Natural killer cell (primary cell): Measurements from ENCODE around the gene TFCP2L1. TPM values are rescaled to one million over a fixed set of nuclear protein-coding genes. Genes with fewer than 3 reads are reported as not detected.
"Not testable (repeated sequence)": the region's sequence is repeated elsewhere in the genome, so short reads cannot be mapped to it uniquely, and the experiment has no call there.

ENCODE experiments used
- ATAC-seq, 3 donors: fragments of 150-1000 bp in 2 of 3; fragments of 200-7000 bp in 1 of 3; cut with Tn5 transposase; 1 replicate in 1 of 3; 2 replicates in 2 of 3; pipeline ENCODE4 v1.10.0; 2021; ENCODE audit warnings: mild to moderate bottlenecking in 2 of 3, moderate library complexity in 2 of 3
- DNase-seq, 2 donors: peaks; one replicate each; pipeline versions ENCODE4 v3.0.0 to v3.0.0-alpha.2; 2013 to 2021; ENCODE audit warnings: mixed read lengths in 1 of 2
- H3K27ac ChIP-seq: one replicate; pipeline ENCODE4 v1.5.1; 2013; ENCODE audit warnings: mild to moderate bottlenecking, low read length
- H3K27me3 ChIP-seq: one replicate; pipeline ENCODE4 v1.6.1; 2013; ENCODE audit warnings: low read length; ENCODE audit not compliant: control insufficient read depth, insufficient read depth
- H3K36me3 ChIP-seq: one replicate; pipeline ENCODE4 v1.6.1; 2013; ENCODE audit warnings: low read length; ENCODE audit not compliant: control insufficient read depth, insufficient read depth
- H3K4me1 ChIP-seq: one replicate; pipeline ENCODE4 v1.6.1; 2013; ENCODE audit warnings: low read length; ENCODE audit not compliant: control insufficient read depth, insufficient read depth
- H3K4me3 ChIP-seq: one replicate; pipeline ENCODE4 v1.5.1; 2013; ENCODE audit warnings: low read length
- H3K9me3 ChIP-seq: one replicate; pipeline ENCODE4 v1.6.1; 2013; ENCODE audit warnings: low read length; ENCODE audit not compliant: control insufficient read depth, insufficient read depth
- H3K27ac Mint-ChIP-seq, 2 donors: one replicate each; pipeline ENCODE4 v1.8.0; 2022; ENCODE audit warnings: mild to moderate bottlenecking in 2 of 2, mixed read lengths in 2 of 2, moderate library complexity in 1 of 2
- H3K27me3 Mint-ChIP-seq, 2 donors: one replicate each; pipeline ENCODE4 v1.8.0; 2022; ENCODE audit warnings: low read depth in 2 of 2, mixed read lengths in 2 of 2
- H3K36me3 Mint-ChIP-seq: one replicate; pipeline ENCODE4 v1.8.0; 2022; ENCODE audit warnings: mixed read lengths
- H3K4me1 Mint-ChIP-seq, 2 donors: one replicate each; pipeline ENCODE4 v1.8.0; 2022; ENCODE audit warnings: mixed read lengths in 2 of 2
- H3K4me3 Mint-ChIP-seq: one replicate; pipeline ENCODE4 v1.8.0; 2022; ENCODE audit warnings: mild to moderate bottlenecking, moderate library complexity, mixed read lengths
- H3K9me3 Mint-ChIP-seq, 2 donors: one replicate each; pipeline ENCODE4 v1.8.0; 2022; ENCODE audit warnings: mixed read lengths in 2 of 2
- WGBS: methylation state at CpG from one replicate; pipeline ENCODE4 v1.1.7; 2013; ENCODE audit warnings: missing lambda C conversion rate; ENCODE audit not compliant: insufficient coverage; 5-methylcytosine and 5-hydroxymethylcytosine counted together
- intact Hi-C: fragments of 100-400 bp; cut with micrococcal nuclease; formaldehyde crosslinking; loops from one replicate; pipeline ENCODE4 v1.14.2; 2022
- total RNA-seq, 4 donors: library from RNA; stranded (reverse); fragments of 120-200 nt in 1 of 4; gene quantifications; one replicate each; pipeline versions ENCODE4 v1.2.3 to v1.2.4, GENCODE V29; 2013 to 2022
- TF ChIP-seq, protein P1 (sequence below): fragments of 200-600 bp; IDR thresholded peaks from one replicate; pipeline ENCODE4 v1.8.0; 2022; ENCODE audit warnings: antibody characterized with exemption

TFCP2L1 gene
- total RNA-seq, 3 donors from 2014 or later (not counting 1 experiment from before 2014, with no cell fraction given), result 0.72 to 1.8 (median 0.85) TPM

DNA sequence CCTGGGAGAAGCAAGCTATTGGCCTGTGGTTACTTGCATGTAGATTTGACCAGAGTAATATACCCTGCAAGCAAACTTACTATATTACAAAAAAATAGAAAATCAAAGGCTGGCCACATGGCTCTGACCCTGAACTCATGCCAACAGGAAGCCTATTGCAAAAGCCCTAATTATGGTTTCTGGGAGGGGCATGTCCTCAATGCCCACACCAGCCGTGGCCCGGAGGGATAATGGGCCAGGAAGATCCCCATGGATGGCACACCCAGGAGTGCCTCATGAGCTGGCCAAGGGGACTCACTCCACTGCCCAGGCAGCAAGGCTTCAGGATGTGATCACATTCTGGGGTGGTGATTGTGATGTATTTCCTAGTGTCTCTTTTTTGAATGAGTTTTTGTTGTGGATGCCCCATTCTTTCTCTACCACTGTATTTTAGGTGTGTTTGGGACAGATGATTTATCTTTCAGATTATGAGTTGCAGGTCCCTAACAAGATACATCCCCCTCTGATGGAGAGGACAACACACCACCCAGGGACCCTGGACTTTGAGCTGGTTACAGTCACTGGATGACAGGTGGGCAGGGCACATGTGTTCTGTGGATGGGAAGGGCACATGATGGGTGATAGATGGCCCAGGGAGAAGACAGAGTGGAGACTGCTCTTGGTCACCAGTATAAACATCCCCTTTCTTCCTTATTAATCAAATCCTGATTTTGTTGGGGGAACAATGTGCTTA is 18.7 kb upstream of the TFCP2L1 start:
- no peaks in the 10 kb centered on the region for H3K9me3 Mint-ChIP-seq
- ATAC-seq, result no peak
- no peak overlapping the region for H3K4me3 Mint-ChIP-seq
- no peak overlapping the region for H3K27ac Mint-ChIP-seq
- H3K4me1 Mint-ChIP-seq, result peaks cover 2 to 4% of the 10 kb centered on the region in 2 donors
- Histone ChIP-seq H3K4me1 (no peaks in the 10 kb centered on the region), H3K27me3 (no peaks in the 10 kb centered on the region), H3K36me3 (no peaks in the 10 kb centered on the region), H3K27ac (no peak overlapping the region), H3K4me3 (no peak overlapping the region), H3K9me3 (no peaks in the 10 kb centered on the region)
- H3K36me3 Mint-ChIP-seq, result no peaks in the 10 kb centered on the region
- intact Hi-C loops, result no loop called here
- H3K27me3 Mint-ChIP-seq, result peaks cover 3 to 23% of the 10 kb centered on the region in 2 donors
- TF ChIP-seq, protein P1, sequence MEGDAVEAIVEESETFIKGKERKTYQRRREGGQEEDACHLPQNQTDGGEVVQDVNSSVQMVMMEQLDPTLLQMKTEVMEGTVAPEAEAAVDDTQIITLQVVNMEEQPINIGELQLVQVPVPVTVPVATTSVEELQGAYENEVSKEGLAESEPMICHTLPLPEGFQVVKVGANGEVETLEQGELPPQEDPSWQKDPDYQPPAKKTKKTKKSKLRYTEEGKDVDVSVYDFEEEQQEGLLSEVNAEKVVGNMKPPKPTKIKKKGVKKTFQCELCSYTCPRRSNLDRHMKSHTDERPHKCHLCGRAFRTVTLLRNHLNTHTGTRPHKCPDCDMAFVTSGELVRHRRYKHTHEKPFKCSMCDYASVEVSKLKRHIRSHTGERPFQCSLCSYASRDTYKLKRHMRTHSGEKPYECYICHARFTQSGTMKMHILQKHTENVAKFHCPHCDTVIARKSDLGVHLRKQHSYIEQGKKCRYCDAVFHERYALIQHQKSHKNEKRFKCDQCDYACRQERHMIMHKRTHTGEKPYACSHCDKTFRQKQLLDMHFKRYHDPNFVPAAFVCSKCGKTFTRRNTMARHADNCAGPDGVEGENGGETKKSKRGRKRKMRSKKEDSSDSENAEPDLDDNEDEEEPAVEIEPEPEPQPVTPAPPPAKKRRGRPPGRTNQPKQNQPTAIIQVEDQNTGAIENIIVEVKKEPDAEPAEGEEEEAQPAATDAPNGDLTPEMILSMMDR, result no peak
- no peak for DNase-seq
- 60% methylated on average over 2 of the region's 2 CpGs for WGBS

DNA sequence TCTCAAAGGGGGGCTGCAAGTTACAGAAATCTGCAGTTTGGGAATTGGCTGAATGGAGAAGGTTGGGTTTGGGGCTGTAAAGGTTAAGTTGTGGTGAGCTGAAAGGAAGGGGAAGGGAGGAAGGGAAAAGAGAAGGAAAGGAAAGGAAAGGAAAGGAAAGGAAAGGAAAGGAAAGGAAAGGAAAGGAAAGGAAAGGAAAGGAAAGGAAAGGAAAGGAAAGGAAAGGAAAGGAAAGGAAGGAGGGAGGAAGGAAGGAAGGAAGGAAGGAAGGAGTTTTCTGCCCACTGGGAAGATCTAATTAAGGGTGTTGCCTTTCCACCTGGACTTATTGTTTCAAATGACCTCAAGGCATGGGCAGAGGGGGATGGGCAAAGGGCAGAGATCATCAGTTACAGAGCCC is 16.2 kb upstream of the TFCP2L1 start:
- H3K4me1 Mint-ChIP-seq, H3K27me3 ChIP-seq, DNase-seq, H3K4me3 ChIP-seq, H3K9me3 ChIP-seq, intact Hi-C loops, ATAC-seq, H3K27ac Mint-ChIP-seq, H3K36me3 ChIP-seq, H3K36me3 Mint-ChIP-seq, H3K4me3 Mint-ChIP-seq, H3K9me3 Mint-ChIP-seq, H3K27ac ChIP-seq, H3K4me1 ChIP-seq: not testable (repeated sequence)
- H3K27me3 Mint-ChIP-seq, result peaks cover 3 to 16% of the 10 kb centered on the region in 2 donors

DNA sequence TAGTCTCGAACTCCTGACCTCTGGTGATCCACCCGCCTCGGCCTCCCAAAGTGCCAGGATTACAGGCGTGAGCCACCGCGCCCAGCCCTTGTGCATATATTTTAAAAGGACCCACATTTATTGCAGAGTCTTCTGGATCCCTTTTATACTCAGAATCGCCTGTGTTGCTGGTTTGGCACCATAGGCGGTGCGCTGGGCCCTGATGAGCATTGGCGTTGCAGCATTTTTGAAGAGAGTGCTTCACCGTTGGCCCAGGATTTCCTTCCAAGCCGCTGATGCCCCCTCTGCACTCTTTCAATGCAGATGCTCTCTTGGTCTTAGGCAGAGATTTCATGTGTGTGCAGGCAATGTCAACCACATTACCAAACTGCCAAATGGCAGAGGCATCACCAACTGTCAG is 13.5 kb upstream of the TFCP2L1 start:
- WGBS, result 93% methylated on average over 12 of the region's 12 CpGs
- DNase-seq (no peak), ATAC-seq (no peak)
- peaks cover 2 to 5% of the 10 kb centered on the region in 2 donors for H3K4me1 Mint-ChIP-seq
- no peaks in the 10 kb centered on the region for H3K36me3 ChIP-seq
- H3K27ac Mint-ChIP-seq, result no peak overlapping the region
- no peaks in the 10 kb centered on the region for H3K36me3 Mint-ChIP-seq
- H3K27me3 Mint-ChIP-seq, result peaks cover 3 to 10% of the 10 kb centered on the region in 2 donors
- TF ChIP-seq, protein P1, result no peak
- intact Hi-C loops, result no loop called here
- no peak overlapping the region for H3K4me3 ChIP-seq
- no peak overlapping the region for H3K27ac ChIP-seq
- no peaks in the 10 kb centered on the region for H3K27me3 ChIP-seq
- no peaks in the 10 kb centered on the region for H3K9me3 ChIP-seq
- no peak overlapping the region for H3K4me3 Mint-ChIP-seq
- peaks cover 4% of the 10 kb centered on the region for H3K4me1 ChIP-seq
- H3K9me3 Mint-ChIP-seq, result no peaks in the 10 kb centered on the region

DNA sequence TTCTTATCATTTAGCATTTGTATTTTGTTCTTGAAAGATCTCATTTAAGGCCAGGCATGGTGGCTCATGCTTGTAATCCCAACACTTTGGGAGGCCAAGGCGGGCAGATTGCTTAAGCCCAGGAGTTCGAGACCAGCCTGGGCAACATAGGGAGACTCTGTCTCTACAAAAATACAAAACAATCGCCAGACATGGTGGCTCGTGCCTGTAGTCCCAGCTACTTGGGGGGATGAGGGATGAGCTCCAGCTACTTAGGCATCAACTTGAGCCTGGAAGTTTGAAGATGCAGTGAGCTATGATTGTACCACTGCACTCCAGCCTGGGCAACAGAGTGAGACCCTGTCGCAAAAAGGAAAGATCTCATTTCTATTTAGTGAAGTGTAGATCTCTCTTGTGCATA is 12.9 kb upstream of the TFCP2L1 start:
- H3K9me3 Mint-ChIP-seq, intact Hi-C loops, H3K27ac Mint-ChIP-seq, ATAC-seq, H3K9me3 ChIP-seq, H3K36me3 Mint-ChIP-seq, H3K4me3 ChIP-seq, DNase-seq, H3K27me3 Mint-ChIP-seq, H3K36me3 ChIP-seq, H3K27ac ChIP-seq, H3K4me3 Mint-ChIP-seq, H3K4me1 ChIP-seq, H3K4me1 Mint-ChIP-seq, H3K27me3 ChIP-seq: not testable (repeated sequence)
- WGBS, result 94% methylated on average over 5 of the region's 5 CpGs
